Muscle of back (tissue), 13 donors: ENCODE results near the gene KLHL24. TPM values are rescaled to one million over a fixed set of nuclear protein-coding genes. Genes with fewer than 3 reads are reported as not detected.
"Not testable (repeated sequence)": the region's sequence is repeated elsewhere in the genome, so short reads cannot be mapped to it uniquely, and the experiment has no call there.

Source experiments
- DNase-seq, 3 donors: peaks; one replicate each; pipeline versions ENCODE4 v3.0.0 to v3.0.0-alpha.2; 2013
- long read RNA-seq, 9 donors: transcript quantifications; one replicate each; lab custom pipeline, GENCODE V29; 2026
- polyA plus RNA-seq, 10 donors: library from polyadenylated mRNA; unstranded; fragments of 120-200 nt; gene quantifications; one replicate each; pipeline ENCODE4 v1.2.1, GENCODE V29; 2013; ENCODE audit not compliant: insufficient read length in 10 of 10

Gene KLHL24, protein sequence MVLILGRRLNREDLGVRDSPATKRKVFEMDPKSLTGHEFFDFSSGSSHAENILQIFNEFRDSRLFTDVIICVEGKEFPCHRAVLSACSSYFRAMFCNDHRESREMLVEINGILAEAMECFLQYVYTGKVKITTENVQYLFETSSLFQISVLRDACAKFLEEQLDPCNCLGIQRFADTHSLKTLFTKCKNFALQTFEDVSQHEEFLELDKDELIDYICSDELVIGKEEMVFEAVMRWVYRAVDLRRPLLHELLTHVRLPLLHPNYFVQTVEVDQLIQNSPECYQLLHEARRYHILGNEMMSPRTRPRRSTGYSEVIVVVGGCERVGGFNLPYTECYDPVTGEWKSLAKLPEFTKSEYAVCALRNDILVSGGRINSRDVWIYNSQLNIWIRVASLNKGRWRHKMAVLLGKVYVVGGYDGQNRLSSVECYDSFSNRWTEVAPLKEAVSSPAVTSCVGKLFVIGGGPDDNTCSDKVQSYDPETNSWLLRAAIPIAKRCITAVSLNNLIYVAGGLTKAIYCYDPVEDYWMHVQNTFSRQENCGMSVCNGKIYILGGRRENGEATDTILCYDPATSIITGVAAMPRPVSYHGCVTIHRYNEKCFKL
- polyA plus RNA-seq, result 10 to 100 TPM; 20.5 to 36.6 (median 28.5) TPM
- long read RNA-seq, donor 1, partial matches to known transcripts, result 5 of 6 reads
- long read RNA-seq, donor 1, other reads (novel, unspliced or antisense), result 0 of 6 reads
- long read RNA-seq, donor 2, result 0 reads
- long read RNA-seq, donor 3, result 0 reads
- long read RNA-seq, donor 4, full-length matches to known transcripts, result 1 of 1 reads
- long read RNA-seq, donor 4, partial matches to known transcripts, result 0 of 1 reads
- long read RNA-seq, donor 4, other reads (novel, unspliced or antisense), result 0 of 1 reads
- long read RNA-seq, donor 5, full-length matches to known transcripts, result 2 of 2 reads
- long read RNA-seq, donor 5, partial matches to known transcripts, result 0 of 2 reads
- long read RNA-seq, donor 5, other reads (novel, unspliced or antisense), result 0 of 2 reads
- long read RNA-seq, donor 6, full-length matches to known transcripts, result 1 of 1 reads
- long read RNA-seq, donor 6, partial matches to known transcripts, result 0 of 1 reads
- long read RNA-seq, donor 6, other reads (novel, unspliced or antisense), result 0 of 1 reads
- long read RNA-seq, donor 7, full-length matches to known transcripts, result 6 of 6 reads
- long read RNA-seq, donor 7, partial matches to known transcripts, result 0 of 6 reads
- long read RNA-seq, donor 7, other reads (novel, unspliced or antisense), result 0 of 6 reads
- long read RNA-seq, donor 8, partial matches to known transcripts, result 0 of 1 reads
- long read RNA-seq, donor 8, other reads (novel, unspliced or antisense), result 0 of 1 reads
- long read RNA-seq, donor 9, partial matches to known transcripts, result 0 of 1 reads
- long read RNA-seq, donor 9, other reads (novel, unspliced or antisense), result 0 of 1 reads

DNA sequence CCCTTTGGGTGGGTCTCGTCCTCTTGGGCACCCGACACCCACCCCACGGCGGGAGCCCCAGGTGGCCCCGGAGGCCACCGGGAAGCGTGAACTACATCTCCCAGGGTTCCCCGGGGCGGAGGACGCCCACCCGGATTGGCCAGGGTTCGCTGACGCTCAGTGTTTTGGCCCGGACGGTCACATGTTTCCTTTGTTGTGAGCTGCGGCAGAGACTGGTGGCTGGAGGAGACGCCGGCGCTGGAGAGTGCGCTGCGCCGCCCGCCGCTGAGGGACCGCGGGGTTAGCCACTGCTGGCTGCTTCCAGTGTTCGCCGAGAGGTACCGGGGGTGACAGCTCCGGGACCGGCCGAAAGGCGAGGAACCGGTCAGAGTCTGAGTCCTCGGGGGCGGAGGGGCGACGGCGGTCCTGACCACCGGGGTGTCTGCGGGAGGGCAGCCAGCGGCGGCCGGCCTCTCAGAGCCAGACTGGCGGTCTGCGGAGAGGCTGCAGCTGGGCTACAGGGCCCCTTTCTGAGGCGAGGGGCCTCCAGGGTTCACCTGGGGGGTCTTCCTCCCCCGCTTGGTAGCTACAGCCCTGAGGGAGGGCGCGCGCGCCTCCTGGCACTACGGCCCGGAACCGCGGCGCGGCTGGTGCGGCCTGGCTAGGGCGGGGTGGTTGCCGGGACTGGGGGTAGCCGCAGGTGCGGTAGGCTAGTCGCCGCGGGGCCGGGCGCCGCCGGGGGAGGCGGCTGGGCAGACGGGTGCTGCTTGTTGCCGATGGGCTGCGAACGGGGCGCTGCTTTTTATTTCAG is at the start of gene KLHL24:
KLHL24 (plus strand) TSS at position 193 of the 790 bp plus-strand sequence. CDS start 14,734 bp downstream, outside the sequence.
- DNase-seq, result peak; percentile 94 to 98 (median 95)

DNA sequence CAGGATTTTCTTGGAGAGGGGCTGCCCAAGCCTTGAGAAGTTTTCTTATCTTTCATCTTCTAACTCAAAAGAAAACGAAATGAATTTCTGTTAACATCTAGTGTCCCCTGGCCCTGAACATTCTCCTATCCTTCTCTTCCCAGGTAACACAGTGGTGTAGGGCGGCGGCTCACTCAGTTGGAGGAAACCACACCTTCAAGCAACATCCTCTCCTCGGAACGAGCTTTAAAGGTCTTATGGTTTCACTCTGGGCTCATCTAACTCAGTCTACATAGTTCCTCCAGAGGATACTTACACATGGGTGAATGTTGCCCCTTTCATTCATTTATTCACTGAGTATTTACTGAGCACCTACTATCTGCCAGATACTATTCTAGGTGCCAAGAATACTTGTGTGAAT is 48.9 kb upstream of the KLHL24 start:
- no peak for DNase-seq

DNA sequence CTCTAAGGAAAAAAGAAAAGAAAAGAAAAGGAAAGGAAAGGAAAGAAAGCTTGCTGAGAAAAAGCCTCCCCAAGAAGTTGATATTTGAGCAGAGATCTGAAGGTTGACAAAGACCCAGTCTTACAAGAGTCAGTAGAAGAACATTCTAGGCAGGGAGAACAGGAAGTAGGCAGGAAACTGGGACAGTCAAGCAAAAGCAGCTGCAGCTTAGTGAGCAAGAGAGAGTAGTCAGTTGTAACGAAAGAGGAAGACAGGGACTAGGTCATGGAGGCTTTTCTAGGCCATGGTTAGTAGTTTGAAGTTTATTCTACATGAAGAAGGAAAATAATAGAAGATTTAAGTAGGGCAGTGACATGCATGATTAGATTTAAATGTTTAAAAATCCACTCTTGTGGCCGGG is 48.1 kb upstream of the KLHL24 start:
- DNase-seq, result no peak

DNA sequence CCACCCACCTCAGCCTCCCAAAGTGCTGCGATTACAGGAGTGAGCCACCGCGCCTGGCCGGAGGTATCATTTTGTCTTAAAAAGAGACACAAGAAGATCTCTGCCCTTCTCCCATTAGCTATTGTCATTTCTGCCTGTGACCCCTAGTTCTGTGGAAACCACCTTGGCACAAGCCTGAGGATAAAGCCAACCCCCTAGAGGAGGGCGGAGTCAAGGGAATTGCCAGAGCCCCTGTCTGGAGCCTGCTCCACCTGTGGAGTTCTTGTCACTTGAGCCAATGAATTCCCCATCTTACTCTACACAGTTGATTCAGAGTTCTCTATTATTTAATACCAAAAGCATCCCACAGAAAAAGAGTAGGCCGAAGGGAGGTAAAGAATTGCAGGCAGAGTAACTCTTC is 45.0 kb upstream of the KLHL24 start:
- DNase-seq, result no peak

DNA sequence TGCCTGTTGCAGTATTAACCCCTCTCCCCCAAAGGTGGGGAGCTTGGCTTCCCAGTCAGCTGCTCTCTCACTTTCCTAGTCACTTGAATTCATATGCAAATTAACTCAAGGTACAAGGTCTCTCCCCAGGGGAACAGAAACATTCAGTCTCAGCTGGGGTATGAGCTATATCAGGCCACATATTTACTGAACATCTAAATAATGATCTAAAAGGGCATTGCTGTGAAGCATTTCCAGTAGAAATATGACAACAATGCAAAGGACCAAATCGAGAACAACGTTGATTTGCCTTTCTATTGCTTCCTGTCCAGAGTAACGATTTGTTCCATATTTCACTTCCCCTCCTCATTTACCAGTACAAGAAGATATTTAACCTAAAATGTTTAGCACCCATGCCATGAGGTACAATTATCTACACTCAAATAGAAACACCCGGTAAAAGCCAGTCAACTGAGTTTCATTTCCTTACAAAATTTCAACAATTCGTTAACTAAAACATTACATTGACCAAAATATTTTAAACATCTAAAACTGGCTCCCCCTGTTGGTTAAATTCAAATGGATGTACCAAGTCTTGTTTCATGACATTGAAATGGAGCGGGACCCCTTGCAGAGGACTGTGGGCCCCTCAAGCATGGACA is 43.4 kb upstream of the KLHL24 start:
- DNase-seq, result no peak

DNA sequence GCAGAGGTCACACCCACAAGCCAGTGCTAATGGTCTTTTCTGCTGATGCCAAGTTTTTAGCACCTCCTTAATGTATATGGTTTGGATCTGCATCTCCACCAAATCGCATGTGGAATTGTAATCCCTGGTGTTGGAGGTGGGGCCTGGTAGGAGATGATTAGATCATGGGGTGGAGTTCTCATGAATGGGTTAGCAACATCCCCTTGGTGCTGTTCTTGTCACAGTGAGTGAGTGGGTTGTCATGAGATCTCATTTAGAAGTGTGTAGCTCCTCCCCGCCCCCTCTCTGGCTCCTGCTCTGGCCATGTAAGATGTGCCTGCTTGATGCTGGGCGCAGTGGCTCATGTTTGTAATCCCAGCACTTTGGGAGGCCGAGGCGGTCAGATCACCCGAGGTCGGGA is 42.6 kb upstream of the KLHL24 start:
- DNase-seq, result no peak

DNA sequence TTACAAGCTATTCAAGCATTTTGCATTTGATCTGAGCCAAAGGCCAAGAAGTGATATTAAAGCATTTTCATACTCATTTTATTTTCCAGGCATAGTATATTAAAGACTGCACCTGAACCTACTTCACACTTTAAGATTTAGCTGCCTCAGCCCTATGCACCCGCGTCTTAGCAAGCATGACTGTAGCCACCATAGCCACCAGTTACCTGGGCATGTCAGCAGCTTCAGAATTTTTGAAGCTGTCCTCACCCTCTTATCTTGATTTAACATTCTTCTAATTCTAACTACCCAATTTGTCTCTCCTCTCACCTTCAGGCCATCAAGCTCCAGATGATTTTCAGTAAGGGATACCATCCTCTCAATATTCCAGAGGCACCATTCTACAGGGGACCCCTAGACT is 40.8 kb upstream of the KLHL24 start:
- no peak for DNase-seq

DNA sequence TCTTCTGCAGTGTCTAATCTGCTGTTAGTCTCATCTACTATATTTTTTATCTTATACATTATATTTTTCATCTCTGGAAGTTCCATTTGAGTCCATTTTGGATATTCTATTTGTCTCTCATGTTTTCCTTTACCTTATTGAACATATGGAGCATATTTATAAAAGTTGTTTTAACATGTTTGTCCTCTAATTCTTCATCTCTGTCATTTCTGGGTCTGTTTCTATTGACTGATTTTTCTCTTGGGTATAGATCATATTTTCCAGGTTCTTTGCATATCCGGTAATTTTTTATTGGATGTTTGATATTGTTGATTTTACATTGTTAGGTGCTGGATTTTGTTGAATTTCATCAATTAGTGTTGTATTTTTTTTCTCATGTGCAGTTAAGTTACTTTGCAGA is 37.5 kb upstream of the KLHL24 start:
- no peak for DNase-seq

DNA sequence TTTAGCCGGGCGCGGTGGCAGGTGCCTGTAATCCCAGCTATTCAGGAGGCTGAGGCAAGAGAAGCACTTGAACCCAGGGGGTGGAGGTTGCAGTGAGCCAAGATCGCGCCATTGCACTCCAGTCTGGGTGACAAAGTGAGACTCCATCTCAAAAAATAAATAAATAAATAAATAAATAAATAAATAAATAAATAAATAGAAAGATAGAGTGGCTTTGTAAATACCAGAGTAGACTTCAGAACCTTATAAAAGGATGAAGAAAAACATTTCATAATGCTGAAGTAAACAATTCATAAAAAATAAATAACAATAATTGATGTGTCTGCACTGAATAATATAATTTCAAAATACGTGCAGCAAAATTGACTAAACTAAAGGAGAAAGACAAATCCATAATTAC is 24.1 kb upstream of the KLHL24 start:
- not testable (repeated sequence) for DNase-seq

DNA sequence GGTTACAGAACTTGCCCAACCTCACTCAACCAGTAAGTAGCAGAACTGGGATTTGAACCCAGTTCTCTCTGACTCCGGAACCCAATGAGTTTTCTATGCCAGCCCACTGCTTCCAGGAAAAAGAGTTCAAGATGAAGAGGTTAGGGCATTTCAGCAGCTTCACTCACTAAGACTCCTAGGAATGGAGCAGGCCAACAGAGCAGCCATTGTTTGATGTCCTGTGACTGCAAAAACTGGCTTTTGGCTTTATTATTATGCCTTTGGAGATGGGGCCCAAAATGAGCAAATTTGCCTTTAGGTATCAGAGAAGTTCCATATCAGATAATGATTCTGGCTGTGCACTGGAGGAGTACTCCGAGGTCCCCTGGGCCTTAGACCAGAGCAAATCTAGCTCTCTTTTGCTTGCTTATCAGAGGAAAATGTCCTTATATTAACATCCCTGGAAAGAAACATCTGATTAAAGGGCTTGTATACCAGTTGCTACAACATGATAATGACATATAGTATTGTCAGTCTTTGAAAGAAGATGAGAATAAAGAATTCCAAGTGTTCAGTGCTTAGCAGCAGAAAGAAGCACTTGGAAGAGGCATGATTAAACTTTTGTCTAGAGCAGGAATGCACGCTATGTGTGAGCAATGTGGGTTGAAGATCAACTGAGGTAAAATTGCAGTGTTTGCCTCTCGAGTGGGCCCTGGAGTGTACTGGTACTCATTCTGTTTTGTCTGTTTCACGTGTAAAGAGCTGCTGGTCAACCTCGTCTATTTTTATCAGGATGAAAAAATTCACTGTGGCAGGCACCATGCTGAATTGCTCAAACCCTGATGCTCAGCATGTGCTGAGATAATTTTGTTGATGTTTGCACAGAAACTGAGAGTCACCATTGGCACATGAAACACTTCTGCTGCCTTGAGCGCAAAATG is 21.8 kb upstream of the KLHL24 start:
- DNase-seq, result no peak

DNA sequence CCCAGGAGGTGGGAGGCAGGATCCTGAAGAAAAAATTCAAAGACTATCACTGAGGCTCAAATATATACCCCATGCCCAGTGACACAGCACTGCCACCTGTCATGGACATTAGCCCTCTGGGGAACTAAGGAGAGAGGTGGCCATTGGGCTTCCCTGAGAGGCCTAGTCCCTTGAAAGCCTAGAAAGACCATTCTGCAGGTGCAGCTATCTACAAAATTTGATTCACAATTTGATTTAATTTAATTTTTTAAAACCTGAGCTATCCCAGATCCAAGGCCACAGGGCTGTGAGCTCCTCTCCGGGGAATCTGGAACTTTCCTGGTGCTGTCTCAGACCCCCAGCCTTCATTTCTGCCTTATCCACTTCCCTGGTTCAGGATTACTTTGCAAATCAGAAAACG is 16.9 kb upstream of the KLHL24 start:
- no peak for DNase-seq

DNA sequence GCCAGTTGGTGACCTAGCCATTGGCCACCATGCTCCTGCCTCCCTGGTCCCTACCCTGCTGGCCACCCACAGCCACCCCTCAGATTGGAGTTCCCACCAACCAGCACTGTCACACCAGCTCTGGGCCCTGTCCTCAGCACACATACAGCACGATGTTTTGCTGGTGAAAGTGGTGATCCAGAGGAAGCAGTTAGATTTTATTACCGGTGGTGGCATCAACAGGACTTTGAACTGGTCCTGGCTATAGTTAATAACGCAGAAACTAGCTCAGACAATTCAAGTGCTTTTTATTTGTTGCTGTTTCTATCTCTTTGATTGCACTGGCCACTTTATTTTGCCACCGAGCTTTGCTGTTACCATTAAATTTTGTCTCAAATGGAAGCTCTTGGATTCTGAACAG is 16.4 kb upstream of the KLHL24 start:
- DNase-seq, result no peak

DNA sequence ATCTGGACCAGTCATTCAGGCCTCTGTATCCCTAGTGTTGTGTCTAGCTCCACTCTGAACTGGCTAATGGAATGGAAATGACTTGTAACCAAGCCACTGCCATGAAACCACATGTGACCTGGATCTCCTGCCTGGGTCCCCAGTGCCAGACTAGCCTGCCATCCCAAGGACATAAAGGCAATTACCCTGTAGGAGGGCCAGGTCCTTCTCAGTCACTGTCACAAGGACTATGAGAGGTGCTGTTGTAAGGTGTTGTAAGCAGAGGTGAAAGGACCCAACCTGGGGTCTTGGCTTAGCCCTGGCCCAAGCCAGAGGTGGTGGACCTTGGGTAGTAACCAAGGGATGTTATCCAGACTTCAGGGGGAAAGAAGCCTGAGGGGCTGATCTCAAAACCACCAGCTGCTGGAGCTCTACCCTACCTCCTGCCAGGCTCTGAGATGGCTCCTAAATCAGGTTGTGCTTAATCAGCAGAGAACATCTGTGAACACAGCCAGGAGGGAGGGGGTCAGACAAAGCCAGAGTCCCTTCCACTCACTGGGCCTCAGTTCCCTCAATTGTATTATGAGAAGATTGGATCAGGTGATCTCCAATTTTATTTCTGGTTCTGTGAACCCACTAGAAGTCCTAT is 15.7 kb upstream of the KLHL24 start:
- no peak for DNase-seq

DNA sequence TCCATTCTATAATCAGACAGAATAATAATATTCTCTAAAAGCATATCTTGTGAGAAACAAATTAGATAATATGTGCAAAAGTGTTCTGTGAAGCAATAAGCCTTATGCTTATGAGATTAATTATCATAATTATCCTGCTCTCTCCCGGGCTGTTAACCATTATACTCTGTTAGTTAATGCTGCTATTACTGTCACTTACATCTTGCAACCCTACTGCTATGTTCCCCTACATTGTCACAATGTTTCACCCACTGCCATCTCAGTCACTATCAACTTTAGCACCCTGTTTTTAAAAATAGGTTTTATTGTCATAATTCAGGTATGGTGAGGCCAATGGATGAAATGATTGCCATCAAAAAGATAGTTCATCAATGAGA is 15.2 kb upstream of the KLHL24 start:
- no peak for DNase-seq

DNA sequence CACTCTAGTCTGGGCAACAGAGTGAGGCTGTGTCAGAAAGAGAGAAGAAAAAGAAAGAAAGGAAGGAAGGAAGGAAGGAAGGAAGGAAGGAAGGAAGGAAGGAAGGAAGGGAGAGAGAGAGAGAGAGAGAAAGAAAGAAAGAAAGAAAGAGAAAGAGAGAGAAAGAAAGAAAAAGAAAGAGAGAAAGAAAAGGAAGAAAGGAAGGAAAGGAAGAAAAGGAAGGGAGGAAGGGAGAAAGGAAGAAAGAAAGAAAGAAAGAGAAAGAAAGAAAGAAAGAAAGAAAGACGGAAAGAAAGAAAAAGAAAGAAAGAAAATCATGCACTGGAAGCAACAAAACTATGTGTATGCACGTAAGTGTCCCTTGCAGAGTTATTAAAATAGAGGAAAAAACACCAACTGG is 12.9 kb upstream of the KLHL24 start:
- DNase-seq, result not testable (repeated sequence)

DNA sequence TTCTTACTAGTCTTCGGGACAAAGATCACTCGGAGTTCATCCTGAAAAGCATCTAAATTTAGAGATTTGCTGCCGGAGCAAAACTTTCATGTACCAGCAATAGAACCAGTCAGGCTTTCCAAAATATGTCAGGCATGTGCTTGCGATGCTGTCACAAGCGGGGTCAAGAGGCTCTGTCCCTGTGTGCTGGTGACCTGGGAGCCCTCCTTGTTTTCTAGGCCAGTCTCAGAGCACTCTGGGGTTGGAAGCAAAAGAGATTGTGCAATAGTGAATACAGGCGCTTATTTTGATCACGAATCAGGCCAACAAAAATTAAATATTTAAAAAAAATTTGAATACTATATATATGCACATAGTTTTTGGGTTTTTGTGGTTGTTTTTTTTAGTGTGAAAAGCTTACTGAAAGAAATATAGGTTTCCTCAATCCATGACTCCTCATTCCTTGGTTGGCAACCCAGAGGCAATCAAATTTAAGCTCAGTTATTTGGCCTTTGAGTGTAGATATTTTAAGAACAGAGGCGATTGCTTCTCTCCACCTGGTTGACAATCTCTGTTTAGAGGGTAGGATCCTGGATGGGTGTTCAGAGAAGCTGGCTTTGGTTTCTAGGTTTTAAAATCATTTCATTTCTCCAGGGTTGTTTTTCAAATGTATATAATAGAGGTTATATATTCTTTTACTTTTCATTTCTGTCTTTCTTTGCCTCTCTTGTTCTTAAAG is 8.4 kb upstream of the KLHL24 start:
- DNase-seq, result no peak

DNA sequence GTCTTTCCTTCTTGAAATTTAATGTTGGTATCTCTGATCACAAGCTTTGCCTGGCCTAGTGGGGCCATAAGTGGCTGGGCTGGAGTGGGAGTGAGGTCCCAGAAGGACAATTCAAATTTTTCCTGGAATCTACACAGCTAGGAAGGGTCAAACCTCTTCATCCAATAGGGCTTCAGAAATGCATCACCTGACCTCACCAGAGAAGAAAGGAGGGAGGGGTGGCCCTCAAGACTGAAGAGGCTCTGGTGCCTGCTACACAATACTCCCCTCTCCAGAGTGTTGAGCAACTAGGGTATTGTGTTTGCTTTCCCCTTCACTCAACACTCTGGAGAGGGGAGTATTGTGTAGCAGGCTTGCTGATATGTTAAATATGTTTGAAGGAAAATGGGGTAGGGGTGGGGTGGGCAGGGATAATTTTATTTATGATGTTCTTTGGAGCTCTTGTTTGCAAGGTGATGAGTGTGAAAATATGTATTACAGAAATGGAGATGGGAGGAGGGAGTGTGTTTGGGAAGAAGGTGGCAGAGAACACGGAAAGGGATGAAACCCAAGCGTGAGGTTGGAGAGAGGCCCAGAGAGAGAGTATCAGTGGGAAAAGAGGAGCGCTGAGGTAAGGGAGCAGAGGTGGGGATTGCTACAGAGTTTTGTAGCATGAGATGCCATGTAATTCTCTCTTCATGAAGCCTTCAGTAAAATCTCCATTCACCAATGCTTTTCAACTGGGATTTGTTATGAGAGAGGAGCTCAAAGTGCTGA is 5.7 kb upstream of the KLHL24 start:
- no peak for DNase-seq
